HCT116 (cell line): ENCODE measurements around the gene IDH3G. TPM values are rescaled to one million over a fixed set of nuclear protein-coding genes. Genes with fewer than 3 reads are reported as not detected.
A peak's percentile ranks its signal among the peaks of the same experiment; 100 is the strongest.

Experiments
- ATAC-seq: fragments of 200-7000 bp; cut with Tn5 transposase; 2 replicates; pipeline ENCODE4 v1.9.1; 2020; ENCODE audit warnings: mild to moderate bottlenecking, moderate library complexity
- BruUV-seq: library from RNA; stranded (reverse); fragments of 400-500 nt; replicated peaks from 2 replicates; lab custom pipeline; 2021; lab: Mats Ljungman, UMichigan
- CTCF ChIA-PET: fragments of 300-600 bp; sonication (Branson Sonifier 250); formaldehyde crosslinking; loops from one replicate; lab custom pipeline; 2021; ENCODE audit warnings: antibody characterized with exemption; lab: Charles Lee
- POLR2A ChIA-PET: fragments of 300-600, 350-600 bp; sonication (Branson Sonifier 250); formaldehyde crosslinking; loops from one replicate; lab custom pipeline; 2021; ENCODE audit warnings: antibody characterized with exemption; lab: Charles Lee
- RAD21 ChIA-PET, 2 experiments: fragments of 300-600 bp; sonication (Branson Sonifier 250); formaldehyde crosslinking; loops; one replicate each; lab custom pipeline; 2023; ENCODE audit warnings: low total read pairs in 2 of 2; ENCODE audit not compliant: uncharacterized antibody in 2 of 2, unreplicated experiment in 2 of 2, low non-redundant PET in 1 of 2; lab: Charles Lee
- DNase-seq: peaks from one replicate; pipeline ENCODE4 v3.0.0-alpha.2; 2010; ENCODE audit warnings: low read depth, low spot score
- H2AFZ ChIP-seq: fragments of 200-600 bp; shearing (Covaris generic), sonication (generic); 2 replicates; pipeline ENCODE4 v1.6.1; 2017; ENCODE audit warnings: low read depth, mixed run types, mixed read lengths, antibody characterized with exemption, low read length; ENCODE audit not compliant: poor library complexity, severe bottlenecking
- H3K27ac ChIP-seq: 2 replicates; pipeline ENCODE4 v1.5.1; 2012; ENCODE audit warnings: low read depth, low read length
- H3K27me3 ChIP-seq: fragments of 200-600 bp; sonication (generic); 2 replicates; pipeline ENCODE4 v1.6.1; 2016; ENCODE audit warnings: mixed run types, low read length, mixed read lengths; ENCODE audit not compliant: insufficient read depth
- H3K36me3 ChIP-seq, 2 experiments: fragments of 200-500 bp in 1 of 2; fragments of 200-600 bp in 1 of 2; sonication (Bioruptor generic) in 1 of 2; sonication (generic) in 1 of 2; 2 replicates each; pipeline versions ENCODE4 v1.5.1 to v1.6.1; 2014 to 2016; ENCODE audit warnings: low read length in 2 of 2, inconsistent platforms in 1 of 2, mixed read lengths in 1 of 2, mixed run types in 1 of 2; ENCODE audit not compliant: insufficient read depth in 2 of 2, control insufficient read depth in 1 of 2
- H3K4me1 ChIP-seq, 2 experiments: fragments of 200-600 bp in 1 of 2; sonication (generic) in 1 of 2; 2 replicates each; pipeline versions ENCODE4 v1.5.1 to v1.6.1; 2012 to 2017; ENCODE audit warnings: low read length in 2 of 2, inconsistent platforms in 1 of 2, mild to moderate bottlenecking in 1 of 2, mixed read lengths in 1 of 2, mixed run types in 1 of 2, moderate library complexity in 1 of 2; ENCODE audit not compliant: insufficient read depth in 2 of 2, control insufficient read depth in 1 of 2
- H3K4me2 ChIP-seq: fragments of 200-600 bp; sonication (generic); 2 replicates; pipeline ENCODE4 v1.6.1; 2017; ENCODE audit warnings: mixed run types, low read length, mixed read lengths
- H3K4me3 ChIP-seq, 2 experiments: fragments of 200-600 bp in 1 of 2; sonication (generic) in 1 of 2; replicated peaks in 1 of 2; 2 replicates each; pipeline ENCODE4 v1.5.1; 2011 to 2016; ENCODE audit warnings: low read length in 2 of 2, control low read depth in 1 of 2, low read depth in 1 of 2, mild to moderate bottlenecking in 1 of 2, mixed read lengths in 1 of 2, mixed run types in 1 of 2
- H3K79me2 ChIP-seq: fragments of 200-600 bp; sonication (generic); 2 replicates; pipeline ENCODE4 v1.6.1; 2017; ENCODE audit warnings: mild to moderate bottlenecking, mixed run types, low read length, moderate library complexity, mixed read lengths; ENCODE audit not compliant: insufficient read depth
- H3K9ac ChIP-seq: fragments of 200-600 bp; sonication (generic); 2 replicates; pipeline ENCODE4 v1.6.1; 2016; ENCODE audit warnings: low read length, mixed read lengths
- H3K9me2 ChIP-seq: fragments of 200-600 bp; sonication (generic), shearing (Covaris generic); 2 replicates; pipeline ENCODE4 v1.6.1; 2017; ENCODE audit warnings: mixed run types, mild to moderate bottlenecking, moderate library complexity; ENCODE audit not compliant: insufficient read depth
- H3K9me3 ChIP-seq, 2 experiments: fragments of 200-500 bp in 1 of 2; fragments of 200-600 bp in 1 of 2; sonication (Bioruptor generic) in 1 of 2; sonication (generic) in 1 of 2; 2 replicates each; pipeline ENCODE4 v1.6.1; 2014 to 2017; ENCODE audit warnings: low read length in 2 of 2, mixed read lengths in 2 of 2, inconsistent platforms in 1 of 2, low read depth in 1 of 2, mild to moderate bottlenecking in 1 of 2, mixed run types in 1 of 2, moderate library complexity in 1 of 2; ENCODE audit not compliant: control insufficient read depth in 1 of 2, insufficient read depth in 1 of 2
- H4K20me1 ChIP-seq: fragments of 200-600 bp; sonication (generic), shearing (Covaris generic); 2 replicates; pipeline ENCODE4 v1.6.1; 2017; ENCODE audit warnings: mixed run types, mild to moderate bottlenecking, moderate library complexity; ENCODE audit not compliant: insufficient read depth
- ATF3 ChIP-seq: IDR thresholded peaks from 2 replicates; pipeline ENCODE4 v1.6.1; 2012
- CBX3 ChIP-seq: IDR thresholded peaks from 2 replicates; pipeline ENCODE4 v1.6.1; 2012; ENCODE audit warnings: low read depth
- EGR1 ChIP-seq: IDR thresholded peaks from 2 replicates; pipeline ENCODE4 v1.6.1; 2012; ENCODE audit warnings: low read depth
- ELF1 ChIP-seq: IDR thresholded peaks from 2 replicates; pipeline ENCODE4 v1.6.1; 2012; ENCODE audit warnings: low read depth, borderline replicate concordance
- EZH2phosphoT487 ChIP-seq: fragments of 200-600 bp; IDR thresholded peaks from 2 replicates; pipeline ENCODE4 v1.6.1; 2018; ENCODE audit warnings: antibody characterized with exemption, borderline replicate concordance
- JUND ChIP-seq: IDR thresholded peaks from 2 replicates; pipeline ENCODE4 v1.6.1; 2012
- POLR2A ChIP-seq: IDR thresholded peaks from 2 replicates; pipeline ENCODE4 v1.7.0; 2011; ENCODE audit warnings: borderline replicate concordance; ENCODE audit not compliant: insufficient read depth, insufficient read length; ENCODE audit errors: extremely low read depth
- POLR2AphosphoS5 ChIP-seq: IDR thresholded peaks from 2 replicates; pipeline ENCODE4 v1.6.1; 2011; ENCODE audit warnings: mild to moderate bottlenecking, low read depth, low read length, moderate library complexity
- RAD21 ChIP-seq: IDR thresholded peaks from 2 replicates; pipeline ENCODE4 v1.6.1; 2012; ENCODE audit warnings: low read depth, mild to moderate bottlenecking
- SP1 ChIP-seq: IDR thresholded peaks from 2 replicates; pipeline ENCODE4 v1.6.1; 2012; ENCODE audit warnings: low read depth
- SRF ChIP-seq: IDR thresholded peaks from 2 replicates; pipeline ENCODE4 v1.6.1; 2012; ENCODE audit warnings: low read depth
- YY1 ChIP-seq: IDR thresholded peaks from 2 replicates; pipeline ENCODE4 v1.6.1; 2011; ENCODE audit warnings: low read length, low read depth, moderate library complexity, mild to moderate bottlenecking; ENCODE audit not compliant: insufficient replicate concordance; ENCODE audit errors: extremely low read depth
- ZFX ChIP-seq: fragments of 450-650 bp; IDR thresholded peaks from 2 replicates; pipeline ENCODE4 v1.6.1; 2017
- ZNF274 ChIP-seq: fragments of 200-500 bp; sonication (Bioruptor generic); IDR thresholded peaks from 2 replicates; pipeline ENCODE4 v1.6.1; 2014; ENCODE audit warnings: mild to moderate bottlenecking, low read depth, low read length, inconsistent platforms
- intact Hi-C: fragments of 100-400 bp; cut with micrococcal nuclease; formaldehyde crosslinking; loops from 2 replicates; pipeline ENCODE4 v1.10.0; 2022
- total RNA-seq: library from RNA; stranded (reverse); gene quantifications from one replicate; pipeline ENCODE4 v1.2.1, GENCODE V29; 2021; ENCODE audit not compliant: unreplicated experiment
- TF ChIP-seq, protein P1 (sequence below): IDR thresholded peaks from 2 replicates; pipeline ENCODE4 v1.6.1; 2012
- TF ChIP-seq, protein P2 (sequence below), 3 experiments: fragments of 200-600 bp in 1 of 3; sonication (generic) in 1 of 3; IDR thresholded peaks in 2 of 3; conservative IDR thresholded peaks in 1 of 3; 2 replicates each; pipeline ENCODE4 v1.5.1; 2012 to 2017; ENCODE audit warnings: low read depth in 2 of 3, low read length in 2 of 3, antibody characterized with exemption in 1 of 3, borderline replicate concordance in 1 of 3, control low read depth in 1 of 3, mild to moderate bottlenecking in 1 of 3, mixed read lengths in 1 of 3, mixed run types in 1 of 3, moderate library complexity in 1 of 3; ENCODE audit not compliant: insufficient read depth in 1 of 3

Gene IDH3G
- total RNA-seq, 1 experiment from 2014 or later = 49.7 TPM

GRCh38 chrX:153794897-153795816 is 982 bp upstream of the IDH3G start:
- peaks cover 0 to 17% of the 10 kb centered on the region in 2 experiments; a peak in 2 of 4 replicates for H3K4me1 ChIP-seq
- intact Hi-C loops = no loop called here
- ATAC-seq (no peak; the same call in 1 of the 2 replicates), DNase-seq (no peak)
- H3K27me3 ChIP-seq = no peaks in the 10 kb centered on the region
- peak overlapping the region; percentile 80 for H3K27ac ChIP-seq
- H3K4me2 ChIP-seq = peak overlapping the region; percentile 86
- no peaks in the 10 kb centered on the region for H4K20me1 ChIP-seq
- no peaks in the 10 kb centered on the region for H3K9me2 ChIP-seq
- peaks cover 46% of the 10 kb centered on the region for H3K79me2 ChIP-seq
- ChIA-PET POLR2A (interaction anchor here (0.7 to 1.3 kb wide), 4 partner anchors 9 to 150 kb away, joined by 3 to 7 read pairs (median 4); partner anchors contain the start of gene ARHGAP4), CTCF (interaction anchor here (1.5 kb wide), 1 partner anchor 16 kb away, joined by 4 read pairs; no protein-coding TSS in a partner anchor), RAD21 (interaction anchor here in 1 of 2 experiments (1.0 kb wide), 1 partner anchor 89 kb away, joined by 3 read pairs; no protein-coding TSS in a partner anchor)
- peak; percentile 53; the same call in 1 of the 2 replicates for TF ChIP-seq ZFX
- TF ChIP-seq SP1 = no peak
- H3K9me3 ChIP-seq = no peaks in the 10 kb centered on the region
- H3K36me3 ChIP-seq = peaks cover 0 to 6% of the 10 kb centered on the region in 2 experiments; a peak in 1 of 4 replicates
- H3K9ac ChIP-seq = peak overlapping the region; percentile 84
- H2AFZ ChIP-seq = no peak overlapping the region
- TSS peak; percentile 85 for BruUV-seq
- H3K4me3 ChIP-seq = peak overlapping the region; percentile 76 to 77

DNA sequence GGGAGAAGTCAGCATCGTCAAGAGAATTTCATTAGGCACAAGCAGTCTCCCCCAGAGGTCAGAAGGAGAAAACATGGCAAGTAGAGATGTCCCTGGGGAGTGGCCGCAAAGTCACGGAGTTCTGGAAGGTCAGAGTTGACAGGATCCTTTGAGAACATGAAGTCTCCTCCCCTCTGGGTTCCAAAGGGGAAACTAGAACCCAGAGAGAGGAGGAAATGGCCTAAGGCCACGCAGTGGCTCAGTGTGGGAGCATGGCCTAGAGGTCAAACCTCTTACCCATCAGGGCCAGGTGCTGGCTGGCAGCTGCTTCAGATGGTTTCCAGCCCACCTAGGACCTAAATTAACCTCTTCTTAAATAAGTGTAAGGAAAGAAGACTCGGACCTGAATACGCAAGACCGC is 884 bp downstream of the IDH3G start:
- peaks cover 0 to 4% of the 10 kb centered on the region in 2 experiments; a peak in 1 of 4 replicates for H3K36me3 ChIP-seq
- no peaks in the 10 kb centered on the region for H3K9me2 ChIP-seq
- H2AFZ ChIP-seq = no peak overlapping the region
- POLR2A ChIA-PET = no interaction called here
- TF ChIP-seq ZNF274 (no peak), ZFX (no peak), RAD21 (no peak), CBX3 (no peak), YY1 (no peak), SRF (no peak), ATF3 (no peak), POLR2AphosphoS5 (no peak), EGR1 (no peak), POLR2A (no peak), EZH2phosphoT487 (no peak), JUND (no peak), ELF1 (no peak)
- TF ChIP-seq, protein P1, sequence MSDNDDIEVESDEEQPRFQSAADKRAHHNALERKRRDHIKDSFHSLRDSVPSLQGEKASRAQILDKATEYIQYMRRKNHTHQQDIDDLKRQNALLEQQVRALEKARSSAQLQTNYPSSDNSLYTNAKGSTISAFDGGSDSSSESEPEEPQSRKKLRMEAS = no peak
- TF ChIP-seq, protein P2, sequence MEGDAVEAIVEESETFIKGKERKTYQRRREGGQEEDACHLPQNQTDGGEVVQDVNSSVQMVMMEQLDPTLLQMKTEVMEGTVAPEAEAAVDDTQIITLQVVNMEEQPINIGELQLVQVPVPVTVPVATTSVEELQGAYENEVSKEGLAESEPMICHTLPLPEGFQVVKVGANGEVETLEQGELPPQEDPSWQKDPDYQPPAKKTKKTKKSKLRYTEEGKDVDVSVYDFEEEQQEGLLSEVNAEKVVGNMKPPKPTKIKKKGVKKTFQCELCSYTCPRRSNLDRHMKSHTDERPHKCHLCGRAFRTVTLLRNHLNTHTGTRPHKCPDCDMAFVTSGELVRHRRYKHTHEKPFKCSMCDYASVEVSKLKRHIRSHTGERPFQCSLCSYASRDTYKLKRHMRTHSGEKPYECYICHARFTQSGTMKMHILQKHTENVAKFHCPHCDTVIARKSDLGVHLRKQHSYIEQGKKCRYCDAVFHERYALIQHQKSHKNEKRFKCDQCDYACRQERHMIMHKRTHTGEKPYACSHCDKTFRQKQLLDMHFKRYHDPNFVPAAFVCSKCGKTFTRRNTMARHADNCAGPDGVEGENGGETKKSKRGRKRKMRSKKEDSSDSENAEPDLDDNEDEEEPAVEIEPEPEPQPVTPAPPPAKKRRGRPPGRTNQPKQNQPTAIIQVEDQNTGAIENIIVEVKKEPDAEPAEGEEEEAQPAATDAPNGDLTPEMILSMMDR (IDR thresholded peaks at IDR 0.05 in 2 of 3, conservative IDR thresholded peaks at IDR 0.05 in 1 of 3; ENCODE audit: borderline replicate concordance in 1 of 3, insufficient read depth in 1 of 3, low read depth in 2 of 3, low read length in 2 of 3) = no peak
- peak overlapping the region; percentile 68 for H3K9ac ChIP-seq
- no peaks in the 10 kb centered on the region for H3K27me3 ChIP-seq
- H3K4me3 ChIP-seq = peak overlapping the region; percentile 76 to 77
- H3K4me1 ChIP-seq = peaks cover 0 to 17% of the 10 kb centered on the region in 2 experiments; a peak in 2 of 4 replicates
- CTCF ChIA-PET = interaction anchor here (1.5 kb wide), 1 partner anchor 14 kb away, joined by 4 read pairs; no protein-coding TSS in a partner anchor
- no peaks in the 10 kb centered on the region for H4K20me1 ChIP-seq
- H3K27ac ChIP-seq = peak overlapping the region; percentile 80
- RAD21 ChIA-PET = no interaction called here
- DNase-seq (no peak), ATAC-seq (no peak)
- H3K79me2 ChIP-seq = peaks cover 46% of the 10 kb centered on the region
- BruUV-seq = no TSS peak
- intact Hi-C loops = no loop called here
- H3K9me3 ChIP-seq = no peaks in the 10 kb centered on the region
- peak overlapping the region; percentile 85 for H3K4me2 ChIP-seq
